H1 (cell line): ENCODE results near the gene PDE8A. TPM values are rescaled to one million over a fixed set of nuclear protein-coding genes. Genes with fewer than 3 reads are reported as not detected.

ENCODE experiments used
- BCL11A ChIP-seq, 2 experiments: IDR thresholded peaks; one replicate each; pipeline ENCODE4 v1.6.1; 2011; ENCODE audit warnings: low read depth in 2 of 2, low read length in 2 of 2, mild to moderate bottlenecking in 2 of 2
- GTF2F1 ChIP-seq: IDR thresholded peaks from 2 replicates; pipeline ENCODE4 v1.6.1; 2012; ENCODE audit warnings: low read depth, low read length, improper control_type of control experiment, borderline replicate concordance
- KDM4A ChIP-seq: IDR thresholded peaks from one replicate; pipeline ENCODE4 v1.7.1; 2012; ENCODE audit warnings: low read depth, mild to moderate bottlenecking, moderate library complexity, low read length, inconsistent platforms; ENCODE audit not compliant: severe bottlenecking
- RAD21 ChIP-seq, 2 experiments: IDR thresholded peaks in 1 of 2; conservative IDR thresholded peaks in 1 of 2; 2 replicates each; pipeline ENCODE4 v1.6.1; 2011; ENCODE audit warnings: low read depth in 2 of 2, low read length in 2 of 2, improper control_type of control experiment in 1 of 2, inconsistent platforms in 1 of 2, mild to moderate bottlenecking in 1 of 2, moderate library complexity in 1 of 2
- SP2 ChIP-seq: IDR thresholded peaks from 2 replicates; pipeline ENCODE4 v1.6.1; 2012; ENCODE audit warnings: mild to moderate bottlenecking, low read length, inconsistent platforms
- TEAD4 ChIP-seq: IDR thresholded peaks from 2 replicates; pipeline ENCODE4 v1.6.1; 2012; ENCODE audit warnings: low read depth, low read length, inconsistent platforms, mixed read lengths
- polyA plus RNA-seq, 7 experiments: library from polyadenylated mRNA; depleted of rRNA in 3 of 7; stranded (reverse) in 5 of 7; unstranded in 2 of 7; fragments of >200 nt in 5 of 7; fragments of 200-250 nt in 2 of 7; gene quantifications; 1 replicate in 5 of 7; 2 replicates in 1 of 7; 4 replicates in 1 of 7; pipeline versions ENCODE4 v1.2.1 to v1.2.3, GENCODE V29; 2011 to 2013; ENCODE audit warnings: missing spikeins in 2 of 7, mixed read lengths in 2 of 7
- total RNA-seq: library from RNA; stranded (reverse); fragmentation: NEBNext Ultra II Directional; extraction: Animal tissue kit (Norgen Biotek cat#: 25700); gene quantifications from 2 replicates; pipeline ENCODE4 v1.2.1, GENCODE V29; 2021
- TF ChIP-seq, protein P1 (sequence below), 3 experiments: IDR thresholded peaks; 1 replicate in 2 of 3; 2 replicates in 1 of 3; pipeline versions ENCODE4 v1.5.1 to v1.6.1; 2011; ENCODE audit warnings: low read length in 3 of 3, mild to moderate bottlenecking in 3 of 3, inconsistent platforms in 2 of 3, low read depth in 1 of 3, moderate library complexity in 1 of 3; ENCODE audit not compliant: insufficient read depth in 1 of 3; ENCODE audit errors: control extremely low read depth in 1 of 3
- TF ChIP-seq, protein P2 (sequence below): fragments of 300-600 bp; sonication (generic); IDR thresholded peaks from 2 replicates; pipeline ENCODE4 v1.7.1; 2012; ENCODE audit warnings: low read length, moderate library complexity, mild to moderate bottlenecking, inconsistent platforms; ENCODE audit not compliant: insufficient replicate concordance

Gene PDE8A
- total and polyA plus RNA-seq, 2 of the 8 experiments (the other 6 are each of a cell fraction or from before 2014, with no cell fraction given), result 6.9 to 7.8 TPM

DNA sequence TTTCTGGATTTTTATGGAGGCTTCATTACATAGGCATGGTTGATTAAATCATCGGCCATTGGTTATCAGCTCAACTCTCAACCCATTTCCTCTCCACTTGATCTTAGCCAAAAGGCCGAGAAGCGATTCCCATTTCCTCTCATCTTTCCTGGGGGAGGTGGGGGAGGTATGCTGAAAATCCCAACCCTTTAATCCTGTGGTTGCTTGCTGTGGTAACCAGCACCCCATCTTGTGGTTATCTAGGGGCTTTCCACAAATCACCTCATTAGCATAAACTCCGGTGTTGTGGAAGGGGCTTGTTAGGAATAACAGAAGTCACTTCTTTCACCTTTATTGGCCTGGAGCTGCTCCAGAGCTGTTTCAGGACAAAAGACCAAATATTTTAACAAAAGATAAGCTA is 20.9 kb downstream of the PDE8A start (continued):
- TF ChIP-seq, protein P1, sequence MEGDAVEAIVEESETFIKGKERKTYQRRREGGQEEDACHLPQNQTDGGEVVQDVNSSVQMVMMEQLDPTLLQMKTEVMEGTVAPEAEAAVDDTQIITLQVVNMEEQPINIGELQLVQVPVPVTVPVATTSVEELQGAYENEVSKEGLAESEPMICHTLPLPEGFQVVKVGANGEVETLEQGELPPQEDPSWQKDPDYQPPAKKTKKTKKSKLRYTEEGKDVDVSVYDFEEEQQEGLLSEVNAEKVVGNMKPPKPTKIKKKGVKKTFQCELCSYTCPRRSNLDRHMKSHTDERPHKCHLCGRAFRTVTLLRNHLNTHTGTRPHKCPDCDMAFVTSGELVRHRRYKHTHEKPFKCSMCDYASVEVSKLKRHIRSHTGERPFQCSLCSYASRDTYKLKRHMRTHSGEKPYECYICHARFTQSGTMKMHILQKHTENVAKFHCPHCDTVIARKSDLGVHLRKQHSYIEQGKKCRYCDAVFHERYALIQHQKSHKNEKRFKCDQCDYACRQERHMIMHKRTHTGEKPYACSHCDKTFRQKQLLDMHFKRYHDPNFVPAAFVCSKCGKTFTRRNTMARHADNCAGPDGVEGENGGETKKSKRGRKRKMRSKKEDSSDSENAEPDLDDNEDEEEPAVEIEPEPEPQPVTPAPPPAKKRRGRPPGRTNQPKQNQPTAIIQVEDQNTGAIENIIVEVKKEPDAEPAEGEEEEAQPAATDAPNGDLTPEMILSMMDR (IDR thresholded peaks at IDR 0.05; ENCODE audit: control extremely low read depth in 1 of 3, insufficient read depth in 1 of 3, low read depth in 1 of 3, low read length in 3 of 3), result peak in 1 of 3 experiments; percentile 15; a peak in 1 of 4 replicates
- TF ChIP-seq RAD21 (IDR thresholded peaks at IDR 0.05 in 1 of 2, conservative IDR thresholded peaks at IDR 0.05 in 1 of 2; ENCODE audit: low read depth in 2 of 2, low read length in 2 of 2), result 0 out of 4 replicates have a peak, but pooled peaks of 1 of the 2 experiments have one; percentile 14
- no peak for TF ChIP-seq KDM4A
- TF ChIP-seq TEAD4, result no peak
- no peak for TF ChIP-seq GTF2F1
- no peak for TF ChIP-seq SP2
- no peak for TF ChIP-seq BCL11A (IDR thresholded peaks at IDR 0.05; ENCODE audit: low read depth in 2 of 2, low read length in 2 of 2)
- TF ChIP-seq, protein P2, sequence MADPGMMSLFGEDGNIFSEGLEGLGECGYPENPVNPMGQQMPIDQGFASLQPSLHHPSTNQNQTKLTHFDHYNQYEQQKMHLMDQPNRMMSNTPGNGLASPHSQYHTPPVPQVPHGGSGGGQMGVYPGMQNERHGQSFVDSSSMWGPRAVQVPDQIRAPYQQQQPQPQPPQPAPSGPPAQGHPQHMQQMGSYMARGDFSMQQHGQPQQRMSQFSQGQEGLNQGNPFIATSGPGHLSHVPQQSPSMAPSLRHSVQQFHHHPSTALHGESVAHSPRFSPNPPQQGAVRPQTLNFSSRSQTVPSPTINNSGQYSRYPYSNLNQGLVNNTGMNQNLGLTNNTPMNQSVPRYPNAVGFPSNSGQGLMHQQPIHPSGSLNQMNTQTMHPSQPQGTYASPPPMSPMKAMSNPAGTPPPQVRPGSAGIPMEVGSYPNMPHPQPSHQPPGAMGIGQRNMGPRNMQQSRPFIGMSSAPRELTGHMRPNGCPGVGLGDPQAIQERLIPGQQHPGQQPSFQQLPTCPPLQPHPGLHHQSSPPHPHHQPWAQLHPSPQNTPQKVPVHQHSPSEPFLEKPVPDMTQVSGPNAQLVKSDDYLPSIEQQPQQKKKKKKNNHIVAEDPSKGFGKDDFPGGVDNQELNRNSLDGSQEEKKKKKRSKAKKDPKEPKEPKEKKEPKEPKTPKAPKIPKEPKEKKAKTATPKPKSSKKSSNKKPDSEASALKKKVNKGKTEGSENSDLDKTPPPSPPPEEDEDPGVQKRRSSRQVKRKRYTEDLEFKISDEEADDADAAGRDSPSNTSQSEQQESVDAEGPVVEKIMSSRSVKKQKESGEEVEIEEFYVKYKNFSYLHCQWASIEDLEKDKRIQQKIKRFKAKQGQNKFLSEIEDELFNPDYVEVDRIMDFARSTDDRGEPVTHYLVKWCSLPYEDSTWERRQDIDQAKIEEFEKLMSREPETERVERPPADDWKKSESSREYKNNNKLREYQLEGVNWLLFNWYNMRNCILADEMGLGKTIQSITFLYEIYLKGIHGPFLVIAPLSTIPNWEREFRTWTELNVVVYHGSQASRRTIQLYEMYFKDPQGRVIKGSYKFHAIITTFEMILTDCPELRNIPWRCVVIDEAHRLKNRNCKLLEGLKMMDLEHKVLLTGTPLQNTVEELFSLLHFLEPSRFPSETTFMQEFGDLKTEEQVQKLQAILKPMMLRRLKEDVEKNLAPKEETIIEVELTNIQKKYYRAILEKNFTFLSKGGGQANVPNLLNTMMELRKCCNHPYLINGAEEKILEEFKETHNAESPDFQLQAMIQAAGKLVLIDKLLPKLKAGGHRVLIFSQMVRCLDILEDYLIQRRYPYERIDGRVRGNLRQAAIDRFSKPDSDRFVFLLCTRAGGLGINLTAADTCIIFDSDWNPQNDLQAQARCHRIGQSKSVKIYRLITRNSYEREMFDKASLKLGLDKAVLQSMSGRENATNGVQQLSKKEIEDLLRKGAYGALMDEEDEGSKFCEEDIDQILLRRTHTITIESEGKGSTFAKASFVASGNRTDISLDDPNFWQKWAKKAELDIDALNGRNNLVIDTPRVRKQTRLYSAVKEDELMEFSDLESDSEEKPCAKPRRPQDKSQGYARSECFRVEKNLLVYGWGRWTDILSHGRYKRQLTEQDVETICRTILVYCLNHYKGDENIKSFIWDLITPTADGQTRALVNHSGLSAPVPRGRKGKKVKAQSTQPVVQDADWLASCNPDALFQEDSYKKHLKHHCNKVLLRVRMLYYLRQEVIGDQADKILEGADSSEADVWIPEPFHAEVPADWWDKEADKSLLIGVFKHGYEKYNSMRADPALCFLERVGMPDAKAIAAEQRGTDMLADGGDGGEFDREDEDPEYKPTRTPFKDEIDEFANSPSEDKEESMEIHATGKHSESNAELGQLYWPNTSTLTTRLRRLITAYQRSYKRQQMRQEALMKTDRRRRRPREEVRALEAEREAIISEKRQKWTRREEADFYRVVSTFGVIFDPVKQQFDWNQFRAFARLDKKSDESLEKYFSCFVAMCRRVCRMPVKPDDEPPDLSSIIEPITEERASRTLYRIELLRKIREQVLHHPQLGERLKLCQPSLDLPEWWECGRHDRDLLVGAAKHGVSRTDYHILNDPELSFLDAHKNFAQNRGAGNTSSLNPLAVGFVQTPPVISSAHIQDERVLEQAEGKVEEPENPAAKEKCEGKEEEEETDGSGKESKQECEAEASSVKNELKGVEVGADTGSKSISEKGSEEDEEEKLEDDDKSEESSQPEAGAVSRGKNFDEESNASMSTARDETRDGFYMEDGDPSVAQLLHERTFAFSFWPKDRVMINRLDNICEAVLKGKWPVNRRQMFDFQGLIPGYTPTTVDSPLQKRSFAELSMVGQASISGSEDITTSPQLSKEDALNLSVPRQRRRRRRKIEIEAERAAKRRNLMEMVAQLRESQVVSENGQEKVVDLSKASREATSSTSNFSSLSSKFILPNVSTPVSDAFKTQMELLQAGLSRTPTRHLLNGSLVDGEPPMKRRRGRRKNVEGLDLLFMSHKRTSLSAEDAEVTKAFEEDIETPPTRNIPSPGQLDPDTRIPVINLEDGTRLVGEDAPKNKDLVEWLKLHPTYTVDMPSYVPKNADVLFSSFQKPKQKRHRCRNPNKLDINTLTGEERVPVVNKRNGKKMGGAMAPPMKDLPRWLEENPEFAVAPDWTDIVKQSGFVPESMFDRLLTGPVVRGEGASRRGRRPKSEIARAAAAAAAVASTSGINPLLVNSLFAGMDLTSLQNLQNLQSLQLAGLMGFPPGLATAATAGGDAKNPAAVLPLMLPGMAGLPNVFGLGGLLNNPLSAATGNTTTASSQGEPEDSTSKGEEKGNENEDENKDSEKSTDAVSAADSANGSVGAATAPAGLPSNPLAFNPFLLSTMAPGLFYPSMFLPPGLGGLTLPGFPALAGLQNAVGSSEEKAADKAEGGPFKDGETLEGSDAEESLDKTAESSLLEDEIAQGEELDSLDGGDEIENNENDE, result no peak
- TF ChIP-seq, all 59 proteins: peak for 3
